GM12878 (cell line): ENCODE results near the gene NKAIN2. TPM values are rescaled to one million over a fixed set of nuclear protein-coding genes. Genes with fewer than 3 reads are reported as not detected.

Source experiments
- ATAC-seq: fragments of 200-7000 bp; cut with Tn5 transposase; 3 replicates; pipeline ENCODE4 v1.9.1; 2020; ENCODE audit warnings: mild to moderate bottlenecking, moderate library complexity
- BruUV-seq: library from RNA; stranded (reverse); fragments of 400-500 nt; replicated peaks from 2 replicates; lab custom pipeline; 2021; lab: Mats Ljungman, UMichigan
- CTCF ChIA-PET: fragments of 300-600 bp; sonication (Branson Sonifier 250); formaldehyde crosslinking; extraction: SDS; loops from one replicate; lab custom pipeline; 2021; ENCODE audit warnings: inconsistent platforms; lab: Yijun Ruan, JAX
- POLR2A ChIA-PET: fragments of 350-600 bp; formaldehyde crosslinking; extraction: SDS; loops from one replicate; lab custom pipeline; 2021; ENCODE audit warnings: inconsistent platforms; lab: Charles Lee
- RAD21 ChIA-PET: fragments of 300-600 bp; sonication (Branson Sonifier 250); formaldehyde crosslinking; loops from one replicate; lab custom pipeline; 2023; ENCODE audit warnings: antibody characterized with exemption; ENCODE audit not compliant: unreplicated experiment; lab: Charles Lee
- SMC1A ChIA-PET: fragments of 300-600 bp; sonication (Branson Sonifier 250); formaldehyde crosslinking; loops from one replicate; lab custom pipeline; 2023; ENCODE audit not compliant: unreplicated experiment, uncharacterized antibody; lab: Charles Lee
- DNase-seq: peaks from one replicate; pipeline ENCODE4 v3.0.0-alpha.2; 2011; ENCODE audit warnings: low read depth, low spot score
- FAIRE-seq: peaks from 3 replicates; lab custom pipeline; 2011; peaks lifted over from hg19 to GRCh38; lab: Jason Lieb, UNC
- H2AFZ ChIP-seq: 2 replicates; pipeline ENCODE4 v1.6.0; 2011; ENCODE audit warnings: low read depth, low read length, control low read depth; ENCODE audit not compliant: control insufficient read depth
- H3K27ac ChIP-seq: 2 replicates; pipeline ENCODE4 v1.5.1; 2011; ENCODE audit warnings: control low read depth; ENCODE audit not compliant: control insufficient read depth, insufficient read depth
- H3K27me3 ChIP-seq, 2 experiments: replicated peaks in 1 of 2; 2 replicates each; pipeline versions ENCODE4 v1.6.0 to v1.6.1; 2011; ENCODE audit warnings: low read length in 1 of 2; ENCODE audit not compliant: control insufficient read depth in 2 of 2, insufficient read depth in 2 of 2
- H3K36me3 ChIP-seq, 2 experiments: 2 replicates each; pipeline ENCODE4 v1.5.1; 2011; ENCODE audit warnings: low read length in 1 of 2; ENCODE audit not compliant: control insufficient read depth in 2 of 2, insufficient read depth in 2 of 2
- H3K4me1 ChIP-seq: 2 replicates; pipeline ENCODE4 v1.6.1; 2011; ENCODE audit warnings: mild to moderate bottlenecking, low read length, moderate library complexity, mixed read lengths; ENCODE audit not compliant: control insufficient read depth, insufficient read depth
- H3K4me2 ChIP-seq: 2 replicates; pipeline ENCODE4 v1.6.0; 2011; ENCODE audit warnings: control low read depth; ENCODE audit not compliant: control insufficient read depth, insufficient read depth
- H3K4me3 ChIP-seq: fragments of 200-600 bp; sonication (generic); 2 replicates; pipeline ENCODE4 v1.5.1; 2016
- H3K79me2 ChIP-seq: 2 replicates; pipeline ENCODE4 v1.6.0; 2011; ENCODE audit warnings: low read length; ENCODE audit not compliant: control insufficient read depth, insufficient read depth
- H3K9ac ChIP-seq: 2 replicates; pipeline ENCODE4 v1.8.0; 2011; ENCODE audit warnings: low read length, control low read depth, mixed read lengths; ENCODE audit not compliant: control insufficient read depth, insufficient read depth
- H3K9me3 ChIP-seq: replicated peaks from 3 replicates; pipeline ENCODE4 v1.5.1; 2011; ENCODE audit warnings: mild to moderate bottlenecking, low read length; ENCODE audit not compliant: control insufficient read depth, insufficient read depth
- H4K20me1 ChIP-seq: 2 replicates; pipeline ENCODE4 v1.6.0; 2011; ENCODE audit not compliant: control insufficient read depth, insufficient read depth
- CEBPB ChIP-seq, 2 experiments: fragments of 150-350 bp in 1 of 2; IDR thresholded peaks; 2 replicates each; pipeline ENCODE4 v1.6.1; 2012 to 2014; ENCODE audit warnings: low read depth in 2 of 2, low read length in 2 of 2, borderline replicate concordance in 1 of 2, inconsistent platforms in 1 of 2
- CREB1 ChIP-seq: IDR thresholded peaks from 2 replicates; pipeline ENCODE4 v1.6.1; 2012; ENCODE audit warnings: low read depth, mild to moderate bottlenecking, inconsistent platforms
- ELK1 ChIP-seq: IDR thresholded peaks from 2 replicates; pipeline ENCODE4 v1.6.1; 2012; ENCODE audit warnings: low read depth, low read length, improper control_type of control experiment
- LARP7 ChIP-seq: fragments of 450-650 bp; IDR thresholded peaks from 2 replicates; pipeline ENCODE4 v1.6.1; 2017; ENCODE audit warnings: mild to moderate bottlenecking
- MXI1 ChIP-seq: fragments of 150-350 bp; IDR thresholded peaks from 2 replicates; pipeline ENCODE4 v1.6.1; 2011; ENCODE audit warnings: low read depth, mild to moderate bottlenecking, inconsistent platforms, low read length, improper control_type of control experiment
- NKRF ChIP-seq: fragments of 450-650 bp; conservative IDR thresholded peaks from 2 replicates; pipeline ENCODE4 v1.6.1; 2017; ENCODE audit warnings: mild to moderate bottlenecking, moderate library complexity
- PBX3 ChIP-seq: IDR thresholded peaks from 2 replicates; pipeline ENCODE4 v1.6.1; 2011; ENCODE audit warnings: mild to moderate bottlenecking, low read depth, low read length, moderate library complexity; ENCODE audit not compliant: insufficient replicate concordance
- PRDM15 ChIP-seq: fragments of 450-650 bp; formaldehyde crosslinking; IDR thresholded peaks from 2 replicates; pipeline ENCODE4 v1.4.0; 2020; ENCODE audit warnings: mild to moderate bottlenecking, moderate library complexity
- RBBP5 ChIP-seq: fragments of 200-600 bp; sonication (generic); conservative IDR thresholded peaks from 2 replicates; pipeline ENCODE4 v1.6.1; 2016
- SMC3 ChIP-seq: IDR thresholded peaks from 2 replicates; pipeline ENCODE4 v1.6.1; 2011; ENCODE audit warnings: low read length, improper control_type of control experiment, borderline replicate concordance
- USF2 ChIP-seq: IDR thresholded peaks from 2 replicates; pipeline ENCODE4 v1.6.1; 2011; ENCODE audit warnings: low read depth, low read length, improper control_type of control experiment, borderline replicate concordance
- WGBS: methylation state at CpG from one replicate; pipeline ENCODE4 v1.1.6; 2016; ENCODE audit warnings: low lambda C conversion rate; ENCODE audit not compliant: insufficient replicate concordance, insufficient coverage; ENCODE audit errors: missing lambda C conversion rate; 5-methylcytosine and 5-hydroxymethylcytosine counted together
- in situ Hi-C: fragments of 300-500 bp; cut with MboI; formaldehyde crosslinking; loops from 9 replicates; pipeline ENCODE4 v1.14.3; 2018; ENCODE audit warnings: mixed read lengths
- intact Hi-C: fragments of 100-400 bp; cut with micrococcal nuclease; formaldehyde crosslinking; loops from one replicate; pipeline ENCODE4 v1.14.2; 2022; ENCODE audit not compliant: unreplicated experiment
- polyA plus RNA-seq, 11 experiments: library from polyadenylated mRNA; depleted of rRNA in 4 of 11; unstranded in 6 of 11; stranded (reverse) in 5 of 11; fragments of >200 nt; fragmentation: Nextera tagmentation in 4 of 11; fragmentation: Illumina TruSeq in 1 of 11; extraction: Ambion mirVana in 4 of 11; extraction: Trizol in 1 of 11; gene quantifications; 1 replicate in 1 of 11; 2 replicates in 10 of 11; pipeline versions ENCODE4 v1.2.1 to v1.2.3, GENCODE V29; 2011 to 2016; ENCODE audit warnings: inconsistent platforms in 2 of 11, missing spikeins in 2 of 11, low read depth in 1 of 11
- total RNA-seq, 4 experiments: library from RNA; depleted of rRNA in 3 of 4; stranded (reverse); fragments of >200 nt in 3 of 4; fragmentation: Illumina TruSeq in 1 of 4; extraction: Trizol in 1 of 4; gene quantifications; 2 replicates each; pipeline versions ENCODE4 v1.2.1 to v1.2.3, GENCODE V29; 2013 to 2021

Gene NKAIN2
- total and polyA plus RNA-seq, 10 of the 15 experiments (the other 5 are each of a cell fraction or from before 2014, with no cell fraction given), result not detected

- Histone ChIP-seq H3K4me1 (no peaks in the 10 kb centered on the region), H3K27ac (no peak overlapping the region), H3K27me3 (no peaks in the 10 kb centered on the region), H3K4me2 (no peak overlapping the region), H3K9ac (no peak overlapping the region), H3K79me2 (no peaks in the 10 kb centered on the region), H4K20me1 (no peaks in the 10 kb centered on the region), H3K4me3 (no peak overlapping the region), H2AFZ (no peak overlapping the region), H3K9me3 (no peaks in the 10 kb centered on the region), H3K36me3 (no peaks in the 10 kb centered on the region)
- ChIA-PET SMC1A (interaction anchor here (0.7 kb wide), 1 partner anchor 351 kb away, joined by 3 read pairs; no protein-coding TSS in a partner anchor), CTCF (no interaction called here), POLR2A (no interaction called here), RAD21 (no interaction called here)
- ATAC-seq (no peak), DNase-seq (no peak), FAIRE-seq (no peak)
- WGBS, result 17% methylated on average over 4 of the region's 4 CpGs
- intact Hi-C loops (no loop called here), in situ Hi-C loops (no loop called here)
- BruUV-seq, result no TSS peak
- TF ChIP-seq CREB1 (no peak), ELK1 (no peak), MXI1 (no peak), LARP7 (no peak), RBBP5 (no peak), NKRF (no peak), USF2 (no peak), SMC3 (no peak), PBX3 (no peak), CEBPB (IDR thresholded peaks at IDR 0.05; ENCODE audit: borderline replicate concordance in 1 of 2, low read depth in 2 of 2, low read length in 2 of 2) (no peak), PRDM15 (no peak)
These were observed 634.9 kb downstream of the NKAIN2 start for GRCh38 chr6:124438546-124439065.
